K562 (cell line): ENCODE results near the gene CBX3. TPM values are rescaled to one million over a fixed set of nuclear protein-coding genes. Genes with fewer than 3 reads are reported as not detected.

Experiments used
- BCL6 ChIP-seq: fragments of 250-450 bp; sonication (Bioruptor Pico); IDR thresholded peaks from 2 replicates; pipeline ENCODE4 v1.4.0; 2020
- FOSL1 ChIP-seq: fragments of 200-800 bp; sonication (Bioruptor generic); conservative IDR thresholded peaks from 2 replicates; pipeline ENCODE4 v1.6.1; 2016; ENCODE audit warnings: missing genetic modification characterization, missing compliant biosample characterization
- GABPB1 ChIP-seq: sonication (generic); formaldehyde crosslinking; IDR thresholded peaks from 2 replicates; pipeline ENCODE4 v1.8.0; 2022; ENCODE audit warnings: mild to moderate bottlenecking, missing genetic modification reagents
- JUN ChIP-seq, 2 experiments: sonication (generic) in 1 of 2; formaldehyde crosslinking in 1 of 2; IDR thresholded peaks; 2 replicates each; pipeline versions ENCODE4 v1.6.1 to v1.8.0; 2012 to 2022; ENCODE audit warnings: borderline replicate concordance in 2 of 2, mild to moderate bottlenecking in 2 of 2, improper control_type of control experiment in 1 of 2, low read depth in 1 of 2, low read length in 1 of 2, missing genetic modification reagents in 1 of 2
- NFATC3 ChIP-seq: fragments of 450-650 bp; IDR thresholded peaks from 2 replicates; pipeline ENCODE4 v1.6.1; 2017; ENCODE audit warnings: mild to moderate bottlenecking
- NRF1 ChIP-seq, 2 experiments: fragments of 450-650 bp; IDR thresholded peaks in 1 of 2; conservative IDR thresholded peaks in 1 of 2; 2 replicates each; pipeline ENCODE4 v1.6.1; 2014; ENCODE audit warnings: mild to moderate bottlenecking in 2 of 2
- OTX1 ChIP-seq: fragments of 450-650 bp; formaldehyde crosslinking; IDR thresholded peaks from 2 replicates; pipeline ENCODE4 v1.4.0; 2022; ENCODE audit warnings: mild to moderate bottlenecking
- PHB2 ChIP-seq: fragments of 450-650 bp; IDR thresholded peaks from 2 replicates; pipeline ENCODE4 v1.6.1; 2017; ENCODE audit warnings: low read depth
- POLR2A ChIP-seq: fragments of 450-650 bp; conservative IDR thresholded peaks from 2 replicates; pipeline ENCODE4 v1.6.1; 2016
- PRPF4 ChIP-seq: fragments of 200-400 bp; formaldehyde crosslinking; IDR thresholded peaks from one replicate; pipeline ENCODE4 v1.6.1; 2017; ENCODE audit warnings: low read length, low read depth, mild to moderate bottlenecking; ENCODE audit not compliant: insufficient read depth, poor library complexity, severe bottlenecking
- RAD21 ChIP-seq, 2 experiments: fragments of 250-450 bp in 1 of 2; fragments of 450-650 bp in 1 of 2; sonication (Bioruptor Pico) in 1 of 2; formaldehyde crosslinking in 1 of 2; IDR thresholded peaks in 1 of 2; conservative IDR thresholded peaks in 1 of 2; 2 replicates each; pipeline versions ENCODE4 v1.4.0 to v1.8.0; 2020 to 2022; ENCODE audit warnings: mild to moderate bottlenecking in 2 of 2, moderate library complexity in 1 of 2
- TCF7L2 ChIP-seq: fragments of 150-350 bp; IDR thresholded peaks from 2 replicates; pipeline ENCODE4 v1.6.1; 2016; ENCODE audit warnings: low read depth, mild to moderate bottlenecking, low read length, moderate library complexity
- XRCC5 ChIP-seq: fragments of 200-400 bp; formaldehyde crosslinking; IDR thresholded peaks from 2 replicates; pipeline ENCODE4 v1.6.1; 2017; ENCODE audit warnings: low read depth, mild to moderate bottlenecking, low read length
- ZFP36 ChIP-seq: fragments of 150-350 bp; IDR thresholded peaks from 2 replicates; pipeline ENCODE4 v1.6.1; 2018; ENCODE audit warnings: low read length, low read depth; ENCODE audit not compliant: partially characterized antibody
- ZNF184 ChIP-seq: sonication (generic); formaldehyde crosslinking; IDR thresholded peaks from 2 replicates; pipeline ENCODE4 v1.5.0; 2020; ENCODE audit warnings: missing genetic modification reagents
- ZSCAN29 ChIP-seq: fragments of 450-650 bp; IDR thresholded peaks from 2 replicates; pipeline ENCODE4 v1.6.1; 2017
- polyA plus RNA-seq, 8 experiments: library from polyadenylated mRNA; depleted of rRNA in 4 of 8; stranded (reverse) in 5 of 8; unstranded in 3 of 8; fragments of >200 nt; fragmentation: Nextera tagmentation in 2 of 8; fragmentation: Illumina TruSeq in 1 of 8; extraction: Ambion mirVana in 2 of 8; extraction: Trizol in 1 of 8; gene quantifications; 2 replicates each; pipeline versions ENCODE4 v1.2.1 to v1.2.3, GENCODE V29; 2011 to 2014; ENCODE audit warnings: inconsistent platforms in 1 of 8, missing spikeins in 1 of 8
- total RNA-seq, 7 experiments: library from RNA; depleted of rRNA in 6 of 7; stranded (reverse); fragments of >200 nt in 6 of 7; fragmentation: Illumina TruSeq in 2 of 7; extraction: Trizol in 2 of 7; gene quantifications; 2 replicates each; pipeline versions ENCODE4 v1.2.1 to v1.2.3, GENCODE V29; 2011 to 2021; ENCODE audit warnings: low replicate concordance in 1 of 7
- TF ChIP-seq, protein P1 (sequence below): fragments of 450-650 bp; IDR thresholded peaks from 2 replicates; pipeline ENCODE4 v1.6.1; 2014; ENCODE audit warnings: low read depth, mild to moderate bottlenecking, moderate library complexity, borderline replicate concordance
- TF ChIP-seq, protein P2 (sequence below): fragments of 250-450 bp; sonication (Bioruptor Pico); IDR thresholded peaks from 2 replicates; pipeline ENCODE4 v1.9.0; 2021; ENCODE audit warnings: mild to moderate bottlenecking, inconsistent platforms
- TF ChIP-seq, protein P3 (sequence below), 2 experiments: fragments of 450-650 bp in 1 of 2; sonication (generic) in 1 of 2; formaldehyde crosslinking; conservative IDR thresholded peaks; 2 replicates each; pipeline versions ENCODE4 v1.4.0 to v1.8.1; 2020 to 2022; ENCODE audit warnings: mild to moderate bottlenecking in 1 of 2, missing genetic modification reagents in 1 of 2
- TF ChIP-seq, protein P4 (sequence below): fragments of 250-450 bp; sonication (Bioruptor Pico); IDR thresholded peaks from 2 replicates; pipeline ENCODE4 v1.9.0; 2021; ENCODE audit warnings: mild to moderate bottlenecking

Gene CBX3
- total and polyA plus RNA-seq, 9 of the 15 experiments (the other 6 are each of a cell fraction or from before 2014, with no cell fraction given) = 198 to 413 (median 328) TPM

DNA sequence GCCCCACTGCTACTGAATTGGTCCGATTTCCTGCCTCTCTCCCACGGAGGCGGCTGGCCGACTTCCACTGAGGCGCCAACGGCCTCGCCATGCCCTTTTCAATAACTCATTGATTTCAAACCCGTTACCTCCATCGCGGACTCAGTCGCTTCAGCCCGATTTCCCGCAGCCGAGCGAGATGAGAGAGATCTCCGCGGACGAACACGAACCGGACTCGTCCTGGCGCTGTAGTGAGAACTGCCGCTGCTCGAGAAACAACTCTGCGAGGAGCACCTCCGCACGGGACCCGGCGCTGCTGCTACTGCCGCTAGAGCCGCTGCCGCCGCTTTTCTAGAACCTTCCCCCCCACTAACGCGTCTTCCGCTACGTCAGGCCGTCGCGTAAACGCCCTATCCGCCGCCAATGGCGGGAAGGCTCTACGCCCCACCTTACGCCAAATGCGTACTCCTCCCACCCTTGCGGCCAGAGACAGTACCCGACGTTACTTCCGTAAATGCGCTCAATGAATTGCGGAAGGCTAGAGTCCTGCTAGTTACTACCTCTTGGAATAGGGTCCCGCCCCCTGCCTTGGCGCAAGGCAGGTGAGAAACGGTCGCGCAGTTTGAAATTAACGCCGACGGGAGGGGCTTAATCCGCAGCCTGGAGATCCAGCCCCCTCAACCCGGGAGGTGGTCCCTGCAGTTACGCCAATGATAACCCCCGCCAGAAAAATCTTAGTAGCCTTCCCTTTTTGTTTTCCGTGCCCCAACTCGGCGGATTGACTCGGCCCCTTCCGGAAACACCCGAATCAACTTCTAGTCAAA, 900 bp upstream of the CBX3 start, which contains the start of gene HNRNPA2B1 (continued):
- TF ChIP-seq, protein P1, sequence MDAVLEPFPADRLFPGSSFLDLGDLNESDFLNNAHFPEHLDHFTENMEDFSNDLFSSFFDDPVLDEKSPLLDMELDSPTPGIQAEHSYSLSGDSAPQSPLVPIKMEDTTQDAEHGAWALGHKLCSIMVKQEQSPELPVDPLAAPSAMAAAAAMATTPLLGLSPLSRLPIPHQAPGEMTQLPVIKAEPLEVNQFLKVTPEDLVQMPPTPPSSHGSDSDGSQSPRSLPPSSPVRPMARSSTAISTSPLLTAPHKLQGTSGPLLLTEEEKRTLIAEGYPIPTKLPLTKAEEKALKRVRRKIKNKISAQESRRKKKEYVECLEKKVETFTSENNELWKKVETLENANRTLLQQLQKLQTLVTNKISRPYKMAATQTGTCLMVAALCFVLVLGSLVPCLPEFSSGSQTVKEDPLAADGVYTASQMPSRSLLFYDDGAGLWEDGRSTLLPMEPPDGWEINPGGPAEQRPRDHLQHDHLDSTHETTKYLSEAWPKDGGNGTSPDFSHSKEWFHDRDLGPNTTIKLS = no peak; the same call in 1 of the 2 replicates
- TF ChIP-seq NFATC3 = no peak
- no peak for TF ChIP-seq OTX1 (CRISPR knock-in tag)
- TF ChIP-seq ZFP36 = peak; percentile 28
- no peak for TF ChIP-seq BCL6 (CRISPR knock-in tag)
- peak; percentile 100 for TF ChIP-seq POLR2A
- TF ChIP-seq, protein P2, sequence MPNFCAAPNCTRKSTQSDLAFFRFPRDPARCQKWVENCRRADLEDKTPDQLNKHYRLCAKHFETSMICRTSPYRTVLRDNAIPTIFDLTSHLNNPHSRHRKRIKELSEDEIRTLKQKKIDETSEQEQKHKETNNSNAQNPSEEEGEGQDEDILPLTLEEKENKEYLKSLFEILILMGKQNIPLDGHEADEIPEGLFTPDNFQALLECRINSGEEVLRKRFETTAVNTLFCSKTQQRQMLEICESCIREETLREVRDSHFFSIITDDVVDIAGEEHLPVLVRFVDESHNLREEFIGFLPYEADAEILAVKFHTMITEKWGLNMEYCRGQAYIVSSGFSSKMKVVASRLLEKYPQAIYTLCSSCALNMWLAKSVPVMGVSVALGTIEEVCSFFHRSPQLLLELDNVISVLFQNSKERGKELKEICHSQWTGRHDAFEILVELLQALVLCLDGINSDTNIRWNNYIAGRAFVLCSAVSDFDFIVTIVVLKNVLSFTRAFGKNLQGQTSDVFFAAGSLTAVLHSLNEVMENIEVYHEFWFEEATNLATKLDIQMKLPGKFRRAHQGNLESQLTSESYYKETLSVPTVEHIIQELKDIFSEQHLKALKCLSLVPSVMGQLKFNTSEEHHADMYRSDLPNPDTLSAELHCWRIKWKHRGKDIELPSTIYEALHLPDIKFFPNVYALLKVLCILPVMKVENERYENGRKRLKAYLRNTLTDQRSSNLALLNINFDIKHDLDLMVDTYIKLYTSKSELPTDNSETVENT (CRISPR knock-in tag) = peak; percentile 98
- TF ChIP-seq NRF1 (conservative IDR thresholded peaks at IDR 0.05 in 1 of 2, IDR thresholded peaks at IDR 0.05 in 1 of 2) = peak; percentile 75 to 80
- TF ChIP-seq XRCC5 = 0 out of 2 replicates have a peak, but pooled peaks have one; percentile 42
- peak; percentile 97 for TF ChIP-seq PRPF4
- TF ChIP-seq, protein P3, sequence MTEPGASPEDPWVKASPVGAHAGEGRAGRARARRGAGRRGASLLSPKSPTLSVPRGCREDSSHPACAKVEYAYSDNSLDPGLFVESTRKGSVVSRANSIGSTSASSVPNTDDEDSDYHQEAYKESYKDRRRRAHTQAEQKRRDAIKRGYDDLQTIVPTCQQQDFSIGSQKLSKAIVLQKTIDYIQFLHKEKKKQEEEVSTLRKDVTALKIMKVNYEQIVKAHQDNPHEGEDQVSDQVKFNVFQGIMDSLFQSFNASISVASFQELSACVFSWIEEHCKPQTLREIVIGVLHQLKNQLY (CRISPR knock-in tag; conservative IDR thresholded peaks at IDR 0.05) = peak; percentile 30 to 94; a peak in 1 of 4 replicates
- no peak for TF ChIP-seq RAD21 (CRISPR knock-in tag; conservative IDR thresholded peaks at IDR 0.05 in 1 of 2, IDR thresholded peaks at IDR 0.05 in 1 of 2)
- TF ChIP-seq JUN (IDR thresholded peaks at IDR 0.05; ENCODE audit: borderline replicate concordance, low read depth, low read length) = 0 out of 2 replicates have a peak, but pooled peaks have one; percentile 18
- TF ChIP-seq JUN (CRISPR knock-in tag; IDR thresholded peaks at IDR 0.05; ENCODE audit: borderline replicate concordance) = no peak
- TF ChIP-seq GABPB1 (CRISPR knock-in tag) = peak; percentile 84
- no peak for TF ChIP-seq ZNF184 (CRISPR knock-in tag)
- TF ChIP-seq TCF7L2 = no peak
- no peak for TF ChIP-seq PHB2
- TF ChIP-seq FOSL1 (tag) = no peak
- TF ChIP-seq, protein P4, sequence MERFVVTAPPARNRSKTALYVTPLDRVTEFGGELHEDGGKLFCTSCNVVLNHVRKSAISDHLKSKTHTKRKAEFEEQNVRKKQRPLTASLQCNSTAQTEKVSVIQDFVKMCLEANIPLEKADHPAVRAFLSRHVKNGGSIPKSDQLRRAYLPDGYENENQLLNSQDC (CRISPR knock-in tag) = peak; percentile 78
- TF ChIP-seq ZSCAN29 = no peak
